NCI-H2196 treated with DMSO at 0.1 percent for 48 hours (cell line): ENCODE data around the gene ZBTB24.

Experiments
- DNase-seq: peaks from one replicate; lab custom pipeline; 2025; ENCODE audit not compliant: unreplicated experiment; lab: John Stamatoyannopoulos, UW

Gene ZBTB24

GRCh38 chr6:109429496-109429895 lies 53.5 kb downstream of the ZBTB24 start:
- no peak for DNase-seq

DNA sequence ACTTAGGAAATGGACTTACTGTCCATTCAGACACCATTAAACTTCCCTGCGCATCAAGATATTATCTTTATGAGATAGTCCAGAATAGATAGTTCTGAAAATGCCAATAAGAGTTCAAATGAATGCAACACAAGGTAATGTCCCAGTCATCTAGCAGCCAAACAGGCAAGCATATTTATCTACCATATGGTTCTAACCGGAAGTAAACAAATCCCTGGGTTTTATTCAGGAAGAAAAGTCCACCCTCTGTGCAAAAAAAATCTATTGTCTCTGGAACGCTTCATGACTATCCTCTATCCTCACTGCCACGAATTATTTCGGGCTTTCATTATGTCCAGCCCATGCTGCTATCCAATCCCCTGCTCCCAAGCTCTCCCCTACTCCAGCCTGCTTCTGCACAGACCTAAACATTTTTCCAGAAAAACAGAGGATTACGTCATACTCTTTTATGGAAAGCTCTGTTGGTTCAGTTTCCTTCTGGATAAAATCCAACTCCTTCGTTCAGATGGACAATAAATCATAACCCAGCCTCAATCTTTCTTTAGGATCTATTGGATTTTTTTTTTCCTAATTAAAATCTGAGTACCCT lies 54.0 kb downstream of the ZBTB24 start:
- DNase-seq = no peak

DNA sequence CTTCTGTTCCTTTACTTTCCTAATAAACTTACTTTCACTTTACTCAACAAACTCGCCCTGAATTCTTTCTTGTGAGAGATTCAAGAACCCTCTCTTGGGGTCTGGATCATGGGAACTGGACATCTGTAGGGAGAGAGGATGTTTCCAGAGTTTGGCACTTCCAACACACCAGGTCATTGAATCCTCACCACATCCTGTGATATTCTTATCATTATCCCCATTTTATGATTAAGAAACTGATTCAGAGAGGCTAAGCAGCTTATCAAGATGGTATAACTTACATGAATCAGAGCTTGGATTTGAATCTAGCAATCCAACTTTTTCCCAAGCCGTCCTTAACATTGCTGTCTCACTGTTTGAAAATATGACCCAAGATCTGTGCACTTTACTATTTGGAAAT lies 58.1 kb downstream of the ZBTB24 start:
- DNase-seq = no peak

DNA sequence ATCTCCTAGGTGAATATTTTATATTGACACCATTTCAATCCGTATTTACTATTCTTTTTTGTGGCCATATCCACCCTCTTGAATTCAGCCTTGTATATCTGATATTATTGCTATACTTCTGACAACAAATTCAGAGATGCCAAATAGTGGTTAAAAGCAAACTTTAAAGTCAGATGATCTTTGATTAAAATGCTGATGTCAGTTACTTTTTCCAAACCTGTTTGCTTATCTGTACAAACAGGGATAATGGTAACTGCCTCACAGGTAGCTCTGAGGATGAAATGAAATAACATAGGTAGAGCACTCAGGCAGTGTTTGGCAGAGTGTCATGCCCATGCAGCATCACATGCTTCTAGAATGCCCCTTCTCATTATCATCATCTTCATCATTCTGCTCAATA lies 61.8 kb downstream of the ZBTB24 start:
- no peak for DNase-seq

GRCh38 chr6:109420751-109421150 lies 62.3 kb downstream of the ZBTB24 start:
- no peak for DNase-seq

DNA sequence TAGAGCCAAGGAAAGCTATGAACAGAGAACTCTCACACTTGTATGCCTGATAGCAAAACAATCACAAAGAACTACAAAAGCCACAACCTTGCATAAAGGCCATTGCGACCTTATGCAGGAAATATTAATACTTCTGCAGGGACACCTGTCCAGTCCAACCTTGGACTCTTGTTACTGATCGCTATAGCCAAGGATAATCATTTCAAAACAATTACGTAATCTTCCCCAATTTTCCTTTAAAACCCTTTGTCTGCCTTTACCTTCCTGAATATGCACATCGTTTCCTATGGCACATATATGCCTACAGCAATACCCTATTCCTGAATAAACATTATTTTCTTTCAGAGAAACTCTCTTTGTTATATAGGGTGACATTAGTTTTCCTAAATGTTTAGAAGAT lies 65.4 kb downstream of the ZBTB24 start:
- DNase-seq = no peak
